IPS DF 4.7 (cell line): Measurements from ENCODE around the gene B3GNT4.
"Not testable (repeated sequence)": the region's sequence is repeated elsewhere in the genome, so short reads cannot be mapped to it uniquely, and the experiment has no call there.

Source experiments
- DNase-seq: peaks from one replicate; pipeline ENCODE4 v3.0.0-alpha.2; 2013; ENCODE audit warnings: low spot score; ENCODE audit errors: extremely low read depth

Gene B3GNT4

DNA sequence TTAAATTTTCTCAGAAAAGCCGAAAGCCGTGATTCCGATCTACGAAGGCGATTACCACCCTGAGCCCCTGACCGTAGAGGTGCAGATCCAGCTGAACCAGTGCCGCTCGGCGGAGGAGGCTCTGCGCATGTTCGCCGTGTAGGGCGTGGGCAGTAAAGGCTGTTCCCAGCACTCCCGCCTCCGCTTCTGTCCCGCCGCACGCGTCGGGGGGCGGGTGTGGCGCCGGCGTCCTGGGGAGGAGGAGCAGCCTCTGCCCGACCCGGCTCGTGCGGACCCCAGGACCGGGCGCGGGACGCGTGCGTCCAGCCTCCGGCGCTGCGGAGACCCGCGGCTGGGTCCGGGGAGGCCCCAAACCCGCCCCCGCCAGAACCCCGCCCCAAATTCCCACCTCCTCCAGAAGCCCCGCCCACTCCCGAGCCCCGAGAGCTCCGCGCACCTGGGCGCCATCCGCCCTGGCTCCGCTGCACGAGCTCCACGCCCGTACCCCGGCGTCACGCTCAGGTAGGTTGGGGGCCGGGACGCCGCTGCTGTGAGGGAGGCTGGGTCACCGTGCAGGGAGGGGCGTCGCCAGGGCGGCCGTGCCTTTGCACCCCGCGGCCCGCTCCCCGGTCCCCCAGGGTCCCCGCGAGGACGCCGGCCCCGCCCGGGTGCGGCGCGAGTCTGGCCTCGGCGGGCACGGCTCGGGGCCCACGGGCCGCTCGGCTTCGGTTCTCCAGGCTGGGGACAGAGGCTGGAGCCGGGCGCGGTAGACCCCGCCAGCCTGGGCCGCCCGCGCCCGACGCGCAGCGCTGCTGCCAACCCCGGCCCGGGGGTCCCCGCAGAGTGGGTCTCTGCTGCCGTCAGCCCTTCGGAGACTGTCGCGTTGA lies at the start of gene B3GNT4:
Gene B3GNT4 (plus strand): TSS at position 409 of the 866 bp plus-strand sequence. CDS start 910 bp downstream, outside the sequence.
- no peak for DNase-seq

DNA sequence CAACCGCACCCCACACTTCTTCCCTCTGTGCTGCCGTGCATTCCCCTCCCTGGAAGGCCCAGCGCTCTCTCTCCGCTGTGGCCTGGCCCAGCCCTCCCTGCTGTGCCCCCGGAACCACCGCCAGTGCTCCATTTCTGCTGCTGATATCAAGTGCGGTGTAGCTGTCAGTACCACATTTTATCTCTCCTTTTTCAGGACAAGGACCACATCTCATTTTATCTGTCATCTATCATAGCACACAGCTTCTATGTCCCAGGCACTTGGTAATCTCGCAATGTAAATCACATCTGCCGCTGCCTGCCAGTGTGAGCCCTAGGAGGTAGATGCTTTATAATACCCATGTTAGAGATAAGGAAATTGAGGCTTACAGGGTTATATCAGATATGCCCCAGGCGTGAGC lies 47.8 kb upstream of the B3GNT4 start:
- DNase-seq = no peak

GRCh38 chr12:122158700-122159285 lies 44.7 kb upstream of the B3GNT4 start:
- no peak for DNase-seq

DNA sequence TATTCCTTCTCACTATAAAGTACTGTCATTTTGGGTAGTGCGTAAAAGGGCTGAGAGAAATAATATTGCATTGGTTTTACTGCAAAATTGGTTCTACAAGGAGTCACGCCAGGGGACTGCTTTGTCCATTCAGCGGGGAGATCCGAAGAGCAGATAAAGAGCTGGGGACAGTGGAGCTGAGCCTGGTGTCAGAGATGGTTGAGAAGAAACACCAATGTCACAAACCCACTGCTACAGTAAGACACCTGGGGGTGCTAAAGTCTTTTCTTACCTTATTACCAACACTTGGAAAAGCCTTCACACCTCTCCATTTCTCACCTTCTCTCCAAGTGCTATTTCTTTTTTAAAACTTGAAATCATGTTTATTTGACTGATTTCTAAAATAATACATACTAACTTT lies 43.6 kb upstream of the B3GNT4 start:
- DNase-seq = no peak

DNA sequence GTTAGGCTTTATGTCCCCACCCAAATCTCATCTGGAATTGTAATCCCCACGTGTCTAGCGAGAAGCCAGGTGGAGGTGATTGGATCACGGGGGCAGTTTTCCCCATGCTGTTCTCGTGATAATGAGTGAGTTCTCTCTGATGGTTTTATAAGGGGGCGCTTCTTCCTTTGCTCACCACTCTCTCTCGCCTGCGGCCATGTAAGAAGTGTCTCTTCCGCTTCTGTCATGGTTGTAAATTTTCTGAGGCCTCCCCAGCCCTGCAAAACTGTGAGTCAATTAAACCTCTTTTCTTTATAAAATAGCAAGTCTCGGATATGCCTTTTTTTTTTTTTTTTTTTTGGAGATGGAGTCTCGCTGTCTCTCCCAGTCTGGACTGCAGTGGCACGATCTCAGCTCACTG lies 42.7 kb upstream of the B3GNT4 start:
- DNase-seq = no peak

GRCh38 chr12:122161682-122162081 lies 41.8 kb upstream of the B3GNT4 start:
- no peak for DNase-seq

DNA sequence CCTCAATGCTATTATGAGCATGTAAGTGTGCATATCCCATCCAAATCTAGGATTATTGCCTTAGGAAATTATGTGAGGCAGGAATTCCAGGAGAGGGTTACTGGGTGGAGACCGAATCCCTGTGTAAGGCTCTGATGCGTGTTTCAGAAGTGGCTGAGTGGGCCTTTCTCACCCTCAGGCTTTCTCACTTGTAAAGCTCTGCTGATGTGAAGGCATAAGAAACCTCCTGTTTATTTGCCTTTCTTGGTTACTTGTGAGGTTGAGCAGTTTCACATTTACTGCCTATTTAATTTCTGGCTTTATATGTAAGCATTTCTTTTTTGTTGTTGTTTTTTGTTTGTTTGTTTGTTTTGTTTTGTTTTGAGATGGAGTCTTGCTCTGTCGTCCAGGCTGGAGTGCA lies 40.5 kb upstream of the B3GNT4 start:
- DNase-seq = no peak

DNA sequence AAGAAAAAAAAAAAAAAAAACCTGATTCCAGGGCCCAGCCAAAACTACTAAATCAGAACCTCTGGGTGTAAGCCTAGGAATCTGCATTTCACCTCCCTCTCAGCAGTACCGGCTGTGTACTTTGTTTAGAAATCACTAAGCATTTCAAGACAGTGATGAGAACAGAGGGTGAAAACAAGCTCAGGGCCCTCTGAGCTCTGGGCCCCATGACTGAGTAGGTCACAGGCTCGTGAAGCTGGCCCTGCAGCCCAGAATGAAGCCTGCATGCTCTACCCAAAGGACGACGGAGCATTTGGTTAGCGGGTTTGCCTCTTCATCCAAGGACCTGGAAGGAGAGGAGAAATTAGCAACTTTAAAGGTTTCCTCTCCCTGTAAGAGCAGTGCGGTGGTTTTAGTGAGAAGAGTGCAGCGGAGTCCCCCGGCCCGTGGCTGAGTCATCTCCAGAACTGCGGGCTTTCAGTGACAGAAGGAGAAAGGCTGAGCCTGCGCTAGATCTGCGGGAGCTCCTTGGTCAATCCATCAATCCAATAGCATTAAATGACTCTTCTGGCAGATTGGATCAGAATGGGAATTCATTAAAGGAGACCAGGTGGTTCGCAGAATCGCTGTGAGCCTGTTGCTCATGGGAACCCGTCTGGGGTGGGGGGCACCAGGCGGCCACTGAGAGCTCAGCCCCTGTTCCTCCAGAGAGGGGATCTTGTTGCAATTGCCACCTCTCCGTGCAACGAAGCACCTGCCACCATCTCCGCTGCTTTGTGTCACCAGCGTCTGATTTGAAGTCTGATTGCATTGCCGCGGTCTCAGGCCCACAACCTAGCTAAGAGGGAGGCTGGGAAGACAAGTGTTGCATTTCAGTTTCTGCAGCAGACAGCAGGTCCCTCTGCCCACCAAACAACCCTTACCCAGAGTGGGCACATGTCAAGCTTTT lies 36.8 kb upstream of the B3GNT4 start:
- DNase-seq = no peak

DNA sequence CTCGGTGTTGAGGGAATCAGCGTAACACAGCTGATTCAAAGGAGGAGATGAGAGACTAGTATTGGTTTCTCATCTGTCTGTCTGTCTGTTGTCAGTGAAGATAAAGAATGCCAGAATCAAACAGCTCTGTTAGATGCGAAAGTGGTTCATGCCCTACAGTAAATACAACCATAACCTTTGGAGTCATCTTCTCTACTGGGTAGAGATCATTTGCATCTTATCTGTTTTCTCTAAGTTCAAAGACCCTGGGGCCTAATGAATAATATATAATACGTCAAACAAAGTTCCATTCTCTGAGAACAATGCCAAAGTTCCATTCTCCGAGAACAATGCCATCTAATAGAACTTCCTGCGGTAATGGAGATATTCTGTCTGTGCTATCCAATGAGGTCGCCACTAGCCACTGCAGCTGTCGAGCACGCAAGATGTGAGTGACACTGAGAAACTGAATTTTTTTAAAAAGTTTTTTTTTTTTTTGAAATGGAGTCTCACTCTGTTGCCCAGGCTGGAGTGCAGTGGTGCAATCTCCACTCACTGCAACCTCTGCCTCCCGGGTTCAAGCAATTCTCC lies 36.1 kb upstream of the B3GNT4 start:
- no peak for DNase-seq

DNA sequence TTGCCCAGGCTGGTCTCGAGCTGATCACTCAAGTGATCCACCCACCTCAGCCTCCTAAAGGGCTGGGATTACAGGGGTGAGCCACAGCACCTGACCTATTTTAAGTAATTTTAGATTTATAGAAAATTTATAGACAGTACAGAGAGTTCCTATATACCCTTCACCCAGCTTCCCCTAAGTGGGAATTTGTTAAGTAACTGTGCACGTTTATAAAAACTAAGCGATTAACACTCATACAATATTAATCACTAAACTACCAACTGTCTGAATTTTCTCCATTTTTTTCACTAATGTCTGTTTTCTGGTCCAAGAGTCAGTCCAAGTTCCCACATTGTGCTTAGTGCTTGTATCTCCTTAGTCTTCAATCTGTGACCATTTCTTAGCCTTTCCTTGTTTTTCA lies 35.0 kb upstream of the B3GNT4 start:
- no peak for DNase-seq

GRCh38 chr12:122171399-122171798 lies 32.1 kb upstream of the B3GNT4 start:
- DNase-seq = no peak

GRCh38 chr12:122172262-122172939 lies 31.1 kb upstream of the B3GNT4 start:
- no peak for DNase-seq

DNA sequence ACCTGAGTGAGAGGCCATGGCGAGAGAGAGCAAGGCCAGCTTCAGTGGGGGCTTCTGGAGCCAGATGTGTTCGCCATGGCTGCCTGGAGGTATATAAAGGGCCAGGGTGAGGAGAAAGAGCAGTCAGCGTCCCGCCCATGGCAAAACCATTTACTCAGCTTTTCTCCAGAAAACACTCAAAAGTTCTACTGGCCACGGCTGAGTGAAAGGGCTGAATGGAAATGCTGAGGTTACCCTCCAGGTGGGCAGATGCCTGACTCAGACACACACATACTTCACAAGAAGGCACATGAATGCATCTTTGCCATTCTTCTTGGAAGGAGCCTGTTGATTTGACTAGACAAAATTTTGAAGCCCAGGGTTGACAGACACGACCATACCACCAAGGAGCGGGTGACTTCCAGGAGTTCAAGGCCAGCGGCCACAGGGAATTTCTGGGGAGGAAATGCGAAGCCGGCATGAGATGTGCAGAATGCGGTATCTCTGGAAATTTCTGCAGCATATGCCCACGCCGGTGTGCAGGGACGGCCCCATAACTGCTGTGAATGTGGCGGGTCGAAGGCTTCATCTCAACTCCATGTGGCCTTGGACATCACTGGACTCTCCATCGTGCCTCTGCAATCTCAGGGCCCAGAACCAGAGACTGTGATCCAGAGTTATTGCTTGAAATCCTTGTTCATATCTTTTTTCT lies 29.2 kb upstream of the B3GNT4 start, which contains the start of gene IL31:
Gene IL31 (minus strand): TSS at position 67 of the 691 bp plus-strand sequence. CDS start 49 bp downstream, at position 18.
- DNase-seq = no peak

DNA sequence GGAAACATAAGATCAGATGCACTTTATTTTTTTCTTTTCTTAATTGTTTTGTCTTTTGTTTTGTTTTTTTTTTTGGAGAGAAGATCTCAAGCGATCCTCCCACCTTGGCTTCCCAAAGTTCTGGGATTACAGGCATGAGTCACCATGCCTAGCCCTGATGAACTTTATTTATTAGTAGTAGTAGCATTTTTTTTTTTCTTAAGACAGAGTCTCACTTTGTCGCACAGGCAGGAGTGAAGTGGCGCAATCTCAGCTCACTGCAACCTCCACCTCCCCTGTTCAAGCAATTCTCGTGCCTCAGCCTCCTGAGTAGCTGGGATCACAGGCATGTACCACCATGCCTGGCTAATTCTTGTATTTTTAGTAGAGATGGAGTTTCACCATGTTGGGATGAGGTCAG lies 27.0 kb upstream of the B3GNT4 start:
- DNase-seq = not testable (repeated sequence)

DNA sequence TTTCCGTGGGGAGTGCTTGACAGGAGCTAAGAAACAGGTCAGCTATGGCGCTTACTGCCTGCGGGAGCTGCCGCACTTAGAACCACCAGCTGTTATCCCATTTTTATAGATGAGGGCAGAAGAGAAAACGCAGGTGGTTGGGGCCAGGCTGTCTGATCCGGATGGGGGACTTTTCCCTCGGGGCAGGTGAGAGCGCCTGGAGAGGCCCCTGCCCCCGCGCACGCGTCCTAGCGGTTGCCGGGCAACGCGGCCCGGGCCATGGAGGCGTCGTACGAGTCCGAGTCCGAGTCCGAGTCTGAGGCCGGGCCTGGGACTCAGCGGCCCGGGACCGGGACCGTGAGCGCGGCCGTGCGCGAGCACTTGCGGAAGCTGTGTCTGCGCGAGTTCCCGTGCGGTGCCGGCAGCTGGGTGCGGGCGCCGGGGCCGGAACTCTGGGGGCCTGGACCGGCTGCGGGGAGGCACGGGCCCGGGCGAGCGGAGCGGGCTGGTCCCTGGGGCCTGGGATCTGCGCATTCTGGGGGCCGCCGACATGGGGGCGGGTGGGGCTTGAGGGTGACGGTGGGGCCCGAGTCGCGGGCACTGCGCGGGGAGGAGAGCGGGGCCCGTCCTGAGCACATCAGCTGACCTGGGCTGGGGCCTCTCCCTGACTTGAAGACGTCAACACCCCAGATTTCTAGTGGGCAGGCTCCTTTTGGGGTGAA lies 20.5 kb upstream of the B3GNT4 start, which contains the start of gene LRRC43:
Gene LRRC43 (plus strand): TSS at position 237 of the 701 bp plus-strand sequence. CDS start 22 bp downstream, at position 259.
- no peak for DNase-seq

- DNase-seq = no peak
These were observed 19.9 kb upstream of the B3GNT4 start for GRCh38 chr12:122183588-122183940.

DNA sequence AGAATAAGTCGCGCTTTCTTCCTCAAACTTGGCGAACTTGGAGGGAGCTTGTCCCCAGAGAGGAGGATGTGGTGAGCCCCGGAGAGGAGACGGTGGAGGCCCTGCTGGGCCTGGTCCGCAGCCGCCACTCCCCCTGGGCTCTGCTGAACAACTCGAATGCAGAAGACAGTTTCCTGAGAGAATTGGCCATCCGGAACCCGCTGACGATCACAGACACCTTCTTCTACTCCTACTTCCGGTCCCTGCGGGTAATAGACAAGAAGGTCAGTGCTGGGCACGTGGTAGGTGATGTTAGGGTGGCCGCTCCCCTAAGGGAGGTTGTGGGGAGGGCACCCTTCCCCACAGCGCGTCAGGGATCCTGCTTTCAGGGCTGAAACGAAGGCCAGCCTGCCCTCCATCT lies 19.0 kb upstream of the B3GNT4 start:
- no peak for DNase-seq

- DNase-seq = no peak
These were observed 18.4 kb upstream of the B3GNT4 start for GRCh38 chr12:122185079-122185478.

DNA sequence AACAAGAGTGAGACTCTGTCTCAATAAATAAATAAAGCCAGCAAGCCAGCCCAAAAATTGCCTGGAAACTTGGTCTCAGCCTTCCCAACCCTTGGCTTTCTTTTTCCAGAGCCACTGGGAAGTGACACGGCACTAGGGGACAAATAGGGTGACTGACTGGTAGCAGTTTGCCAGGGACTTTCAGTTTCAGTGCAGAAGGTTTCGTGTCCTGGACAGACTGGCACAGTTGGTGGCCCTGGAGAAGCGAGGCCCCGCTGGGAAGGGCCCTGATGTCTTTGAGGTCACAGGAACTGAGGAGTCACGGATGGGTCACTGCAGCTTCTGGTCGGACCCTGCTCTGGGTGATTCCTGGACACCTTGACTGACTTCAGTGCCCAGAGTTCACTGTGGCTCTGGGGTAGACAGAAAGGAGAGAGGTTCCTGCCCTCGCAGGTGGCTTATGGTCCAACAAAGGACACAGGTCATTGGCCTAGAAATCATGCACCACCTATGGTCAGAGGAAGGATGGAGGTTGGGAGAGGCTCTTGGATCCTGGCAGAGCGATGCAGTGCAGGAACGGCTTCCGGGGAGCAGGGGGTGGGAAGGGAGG lies 17.9 kb upstream of the B3GNT4 start:
- no peak for DNase-seq
